Stomach (tissue), 4 donors: ENCODE data around the gene LEPR.

Experiments
- CTCF ChIP-seq, 7 experiments: fragments of 450-650 bp in 4 of 7; fragments of 200-600 bp in 3 of 7; sonication (generic) in 3 of 7; IDR thresholded peaks; one replicate each; pipeline ENCODE4 v1.5.1; 2016 to 2019; ENCODE audit warnings: antibody characterized with exemption in 7 of 7, control low read depth in 2 of 7, mild to moderate bottlenecking in 1 of 7
- EP300 ChIP-seq: sonication (generic); formaldehyde crosslinking; IDR thresholded peaks from one replicate; pipeline ENCODE4 v1.6.1; 2017; ENCODE audit warnings: antibody characterized with exemption
- POLR2A ChIP-seq, 4 donors: fragments of 450-650 bp; IDR thresholded peaks; one replicate each; pipeline ENCODE4 v1.6.1; 2016; ENCODE audit warnings: antibody characterized with exemption in 4 of 4, control low read depth in 2 of 4, mild to moderate bottlenecking in 1 of 4, moderate library complexity in 1 of 4
- POLR2AphosphoS5 ChIP-seq, 3 donors: sonication (generic); formaldehyde crosslinking; IDR thresholded peaks; one replicate each; pipeline ENCODE4 v1.6.1; 2016; ENCODE audit warnings: antibody characterized with exemption in 3 of 3

GRCh38 chr1:65372557-65372956, 47.9 kb upstream of the LEPR start:
- no peak for TF ChIP-seq CTCF (IDR thresholded peaks at IDR 0.05)
- no peak for TF ChIP-seq POLR2A (IDR thresholded peaks at IDR 0.05)
- no peak for TF ChIP-seq POLR2AphosphoS5 (IDR thresholded peaks at IDR 0.05)
- no peak for TF ChIP-seq EP300
